HepG2 (cell line): ENCODE measurements around the gene C19orf38. TPM values are rescaled to one million over a fixed set of nuclear protein-coding genes. Genes with fewer than 3 reads are reported as not detected.

Experiments
- BCL3 ChIP-seq: sonication (generic); formaldehyde crosslinking; IDR thresholded peaks from 2 replicates; pipeline ENCODE4 v1.5.1; 2020; ENCODE audit warnings: mild to moderate bottlenecking, missing genetic modification reagents, moderate library complexity
- ELF4 ChIP-seq: sonication (generic); formaldehyde crosslinking; IDR thresholded peaks from 2 replicates; pipeline ENCODE4 v1.5.0; 2020; ENCODE audit warnings: missing genetic modification reagents, mild to moderate bottlenecking, moderate library complexity, borderline replicate concordance
- HNF4G ChIP-seq, 2 experiments: sonication (generic) in 1 of 2; formaldehyde crosslinking in 1 of 2; IDR thresholded peaks; 2 replicates each; pipeline versions ENCODE4 v1.4.0 to v1.6.1; 2011 to 2020; ENCODE audit warnings: borderline replicate concordance in 2 of 2, low read depth in 2 of 2, mild to moderate bottlenecking in 2 of 2, low read length in 1 of 2, missing genetic modification reagents in 1 of 2, moderate library complexity in 1 of 2
- NONO ChIP-seq, 2 experiments: fragments of 450-650 bp in 1 of 2; sonication (generic) in 1 of 2; formaldehyde crosslinking in 1 of 2; IDR thresholded peaks in 1 of 2; conservative IDR thresholded peaks in 1 of 2; 2 replicates each; pipeline versions ENCODE4 v1.6.1 to v1.8.0; 2017 to 2022; ENCODE audit warnings: mild to moderate bottlenecking in 1 of 2, missing genetic modification reagents in 1 of 2, moderate library complexity in 1 of 2
- POLR2G ChIP-seq: fragments of 200-400 bp; formaldehyde crosslinking; IDR thresholded peaks from 2 replicates; pipeline ENCODE4 v1.6.1; 2018; ENCODE audit warnings: mild to moderate bottlenecking, low read depth, low read length, moderate library complexity
- RXRB ChIP-seq: IDR thresholded peaks from 2 replicates; pipeline ENCODE4 v1.6.1; 2016; ENCODE audit warnings: borderline replicate concordance, missing genetic modification reagents, missing compliant biosample characterization
- SNAPC5 ChIP-seq: sonication (generic); formaldehyde crosslinking; IDR thresholded peaks from 2 replicates; pipeline ENCODE4 v1.8.1; 2023; ENCODE audit warnings: mild to moderate bottlenecking, missing genetic modification reagents, borderline replicate concordance
- SOX5 ChIP-seq: IDR thresholded peaks from 2 replicates; pipeline ENCODE4 v1.6.1; 2016; ENCODE audit warnings: borderline replicate concordance
- SRSF1 ChIP-seq: fragments of 200-400 bp; formaldehyde crosslinking; optimal IDR thresholded peaks from 2 replicates; pipeline ENCODE3; 2017; ENCODE audit warnings: mild to moderate bottlenecking, low read depth, low read length, moderate library complexity
- TEF ChIP-seq: sonication (generic); formaldehyde crosslinking; IDR thresholded peaks from 2 replicates; pipeline ENCODE4 v1.5.0; 2020; ENCODE audit warnings: missing genetic modification reagents
- ZFP90 ChIP-seq: sonication (generic); formaldehyde crosslinking; IDR thresholded peaks from 2 replicates; pipeline ENCODE4 v1.8.0; 2022; ENCODE audit warnings: missing genetic modification reagents, mild to moderate bottlenecking, inconsistent platforms, borderline replicate concordance
- ZFX ChIP-seq: sonication (generic); formaldehyde crosslinking; IDR thresholded peaks from 2 replicates; pipeline ENCODE4 v1.4.0; 2020; ENCODE audit warnings: mild to moderate bottlenecking, low read depth, missing genetic modification reagents, moderate library complexity
- ZNF317 ChIP-seq: sonication (generic); formaldehyde crosslinking; IDR thresholded peaks from 2 replicates; pipeline ENCODE4 v1.5.0; 2020; ENCODE audit warnings: mild to moderate bottlenecking, missing genetic modification reagents
- ZNF362 ChIP-seq: sonication (generic); formaldehyde crosslinking; IDR thresholded peaks from 2 replicates; pipeline ENCODE4 v1.4.0; 2020; ENCODE audit warnings: missing genetic modification reagents, mild to moderate bottlenecking, borderline replicate concordance
- ZNF572 ChIP-seq: sonication (generic); formaldehyde crosslinking; IDR thresholded peaks from 2 replicates; pipeline ENCODE4 v1.5.1; 2020; ENCODE audit warnings: mild to moderate bottlenecking, missing genetic modification reagents
- ZNF770 ChIP-seq: sonication (generic); formaldehyde crosslinking; IDR thresholded peaks from 2 replicates; pipeline ENCODE4 v1.5.0; 2020; ENCODE audit warnings: mild to moderate bottlenecking, missing genetic modification reagents
- ZNF776 ChIP-seq: sonication (generic); formaldehyde crosslinking; IDR thresholded peaks from 2 replicates; pipeline ENCODE4 v1.4.0; 2020; ENCODE audit warnings: mild to moderate bottlenecking, missing genetic modification reagents
- ZSCAN25 ChIP-seq: sonication (generic); formaldehyde crosslinking; IDR thresholded peaks from 2 replicates; pipeline ENCODE4 v1.8.0; 2022; ENCODE audit warnings: mild to moderate bottlenecking, missing genetic modification reagents
- polyA plus RNA-seq, 8 experiments: library from polyadenylated mRNA; depleted of rRNA in 3 of 8; stranded (reverse) in 7 of 8; unstranded in 1 of 8; fragments of >200 nt; fragmentation: Illumina TruSeq in 4 of 8; extraction: Trizol in 4 of 8; gene quantifications; 2 replicates each; pipeline versions ENCODE4 v1.2.1 to v1.2.3, GENCODE V29; 2011 to 2016; ENCODE audit warnings: low read depth in 4 of 8, missing spikeins in 1 of 8, mixed read lengths in 1 of 8; ENCODE audit not compliant: insufficient read depth in 1 of 8
- total RNA-seq, 5 experiments: library from RNA; depleted of rRNA; stranded (reverse); fragments of >200 nt; fragmentation: Illumina TruSeq; extraction: Trizol; gene quantifications; 2 replicates each; pipeline ENCODE4 v1.2.3, GENCODE V29; 2016; ENCODE audit warnings: low read depth in 1 of 5

C19orf38 gene
- total and polyA plus RNA-seq, 2 of the 13 experiments (the other 11 are each of a cell fraction or from before 2014, with no cell fraction given): 0.11 TPM; not detected in 1

- TF ChIP-seq BCL3 (no peak), ZNF362 (CRISPR knock-in tag) (peak; percentile 58; the same call in 1 of the 2 replicates), NONO (IDR thresholded peaks at IDR 0.05) (no peak), NONO (CRISPR knock-in tag; conservative IDR thresholded peaks at IDR 0.05) (no peak), SRSF1 (no peak), ZFX (CRISPR knock-in tag) (peak; percentile 26; the same call in 1 of the 2 replicates), SNAPC5 (no peak), ZNF572 (CRISPR knock-in tag) (0 out of 2 replicates have a peak, but pooled peaks have one; percentile 32), ZNF776 (CRISPR knock-in tag) (no peak), ZNF770 (0 out of 2 replicates have a peak, but pooled peaks have one; percentile 40), RXRB (CRISPR knock-in tag) (no peak), POLR2G (0 out of 2 replicates have a peak, but pooled peaks have one; percentile 37), ZSCAN25 (no peak), SOX5 (CRISPR knock-in tag) (no peak), ZNF317 (no peak), HNF4G (IDR thresholded peaks at IDR 0.05; ENCODE audit: borderline replicate concordance, low read depth, low read length) (peak; percentile 25; the same call in 1 of the 2 replicates), HNF4G (CRISPR knock-in tag; IDR thresholded peaks at IDR 0.05; ENCODE audit: borderline replicate concordance, low read depth) (no peak), ZFP90 (CRISPR knock-in tag) (0 out of 2 replicates have a peak, but pooled peaks have one; percentile 12), ELF4 (no peak), TEF (CRISPR knock-in tag) (no peak)
Observed at GRCh38 chr19:10870501-10870954, 22.3 kb downstream of the C19orf38 start (continued).
